HepG2 (cell line): ENCODE data around the gene PIM3. TPM values are rescaled to one million over a fixed set of nuclear protein-coding genes. Genes with fewer than 3 reads are reported as not detected.

Experiments
- ARNTL ChIP-seq: sonication (generic); formaldehyde crosslinking; IDR thresholded peaks from 2 replicates; pipeline ENCODE4 v1.4.0; 2020; ENCODE audit warnings: mild to moderate bottlenecking, missing genetic modification reagents
- BCL6 ChIP-seq: IDR thresholded peaks from 2 replicates; pipeline ENCODE4 v1.6.1; 2016; ENCODE audit warnings: missing genetic modification reagents, missing compliant biosample characterization
- FOSL2 ChIP-seq: sonication (generic); formaldehyde crosslinking; IDR thresholded peaks from 2 replicates; pipeline ENCODE4 v1.4.0; 2020; ENCODE audit warnings: missing genetic modification reagents
- HIVEP1 ChIP-seq: sonication (generic); formaldehyde crosslinking; IDR thresholded peaks from 2 replicates; pipeline ENCODE4 v1.4.0; 2020; ENCODE audit warnings: mild to moderate bottlenecking, missing genetic modification reagents
- JUND ChIP-seq: sonication (generic); formaldehyde crosslinking; IDR thresholded peaks from 2 replicates; pipeline ENCODE4 v1.8.0; 2022; ENCODE audit warnings: mild to moderate bottlenecking, missing genetic modification reagents
- KLF12 ChIP-seq: sonication (generic); formaldehyde crosslinking; IDR thresholded peaks from 2 replicates; pipeline ENCODE4 v1.4.0; 2020; ENCODE audit warnings: missing genetic modification reagents, borderline replicate concordance
- PAF1 ChIP-seq: IDR thresholded peaks from 2 replicates; pipeline ENCODE4 v1.6.1; 2016; ENCODE audit warnings: missing genetic modification reagents, missing compliant biosample characterization
- RBFOX2 ChIP-seq: fragments of 200-400 bp; formaldehyde crosslinking; IDR thresholded peaks from 2 replicates; pipeline ENCODE4 v1.6.1; 2017; ENCODE audit warnings: low read depth, mild to moderate bottlenecking, low read length
- RFX5 ChIP-seq: IDR thresholded peaks from 2 replicates; pipeline ENCODE4 v1.6.1; 2011; ENCODE audit warnings: low read depth, low read length, improper control_type of control experiment
- TARDBP ChIP-seq: sonication (generic); formaldehyde crosslinking; IDR thresholded peaks from 2 replicates; pipeline ENCODE4 v1.8.0; 2022; ENCODE audit warnings: mild to moderate bottlenecking, missing genetic modification reagents
- TCF12 ChIP-seq, 2 experiments: fragments of 450-650 bp in 1 of 2; sonication (generic) in 1 of 2; formaldehyde crosslinking in 1 of 2; IDR thresholded peaks; 2 replicates each; pipeline versions ENCODE4 v1.6.1 to v1.8.0; 2017 to 2022; ENCODE audit warnings: antibody characterized with exemption in 1 of 2, mild to moderate bottlenecking in 1 of 2, missing genetic modification reagents in 1 of 2, moderate library complexity in 1 of 2
- THAP11 ChIP-seq: IDR thresholded peaks from 2 replicates; pipeline ENCODE4 v1.6.1; 2016; ENCODE audit warnings: missing biosample characterization, missing genetic modification reagents
- ZKSCAN5 ChIP-seq: sonication (generic); formaldehyde crosslinking; IDR thresholded peaks from 2 replicates; pipeline ENCODE4 v1.5.1; 2020; ENCODE audit warnings: mild to moderate bottlenecking, missing genetic modification reagents
- ZNF430 ChIP-seq: sonication (generic); formaldehyde crosslinking; IDR thresholded peaks from 2 replicates; pipeline ENCODE4 v1.9.0; 2021; ENCODE audit warnings: mild to moderate bottlenecking, missing genetic modification reagents
- ZNF605 ChIP-seq: sonication (generic); formaldehyde crosslinking; IDR thresholded peaks from 2 replicates; pipeline ENCODE4 v1.8.0; 2022; ENCODE audit warnings: mild to moderate bottlenecking, missing genetic modification reagents
- ZNF737 ChIP-seq: sonication (generic); formaldehyde crosslinking; IDR thresholded peaks from 2 replicates; pipeline ENCODE4 v1.5.0; 2020; ENCODE audit warnings: missing genetic modification reagents, mild to moderate bottlenecking, borderline replicate concordance
- ZSCAN21 ChIP-seq: sonication (generic); formaldehyde crosslinking; IDR thresholded peaks from 2 replicates; pipeline ENCODE4 v1.8.0; 2022; ENCODE audit warnings: mild to moderate bottlenecking, missing genetic modification reagents, moderate library complexity, borderline replicate concordance
- ZSCAN29 ChIP-seq: sonication (generic); formaldehyde crosslinking; conservative IDR thresholded peaks from 2 replicates; pipeline ENCODE4 v1.4.0; 2020; ENCODE audit warnings: mild to moderate bottlenecking, missing genetic modification reagents
- polyA plus RNA-seq, 8 experiments: library from polyadenylated mRNA; depleted of rRNA in 3 of 8; stranded (reverse) in 7 of 8; unstranded in 1 of 8; fragments of >200 nt; fragmentation: Illumina TruSeq in 4 of 8; extraction: Trizol in 4 of 8; gene quantifications; 2 replicates each; pipeline versions ENCODE4 v1.2.1 to v1.2.3, GENCODE V29; 2011 to 2016; ENCODE audit warnings: low read depth in 4 of 8, missing spikeins in 1 of 8, mixed read lengths in 1 of 8; ENCODE audit not compliant: insufficient read depth in 1 of 8
- total RNA-seq, 5 experiments: library from RNA; depleted of rRNA; stranded (reverse); fragments of >200 nt; fragmentation: Illumina TruSeq; extraction: Trizol; gene quantifications; 2 replicates each; pipeline ENCODE4 v1.2.3, GENCODE V29; 2016; ENCODE audit warnings: low read depth in 1 of 5
- TF ChIP-seq, protein P1 (sequence below): IDR thresholded peaks from 2 replicates; pipeline ENCODE4 v1.6.1; 2016; ENCODE audit warnings: low read depth, missing genetic modification reagents, missing compliant biosample characterization
- TF ChIP-seq, protein P2 (sequence below): sonication (generic); formaldehyde crosslinking; IDR thresholded peaks from 2 replicates; pipeline ENCODE4 v1.5.0; 2020; ENCODE audit warnings: mild to moderate bottlenecking, missing genetic modification reagents
- TF ChIP-seq, protein P3 (sequence below): sonication (generic); formaldehyde crosslinking; IDR thresholded peaks from 2 replicates; pipeline ENCODE4 v1.8.0; 2022; ENCODE audit warnings: mild to moderate bottlenecking, missing genetic modification reagents, borderline replicate concordance
- TF ChIP-seq, protein P4 (sequence below): sonication (generic); formaldehyde crosslinking; IDR thresholded peaks from 2 replicates; pipeline ENCODE4 v1.4.0; 2020; ENCODE audit warnings: missing genetic modification reagents

PIM3 gene
- total and polyA plus RNA-seq, 2 of the 13 experiments (the other 11 are each of a cell fraction or from before 2014, with no cell fraction given): 21.6 to 31.2 TPM

DNA sequence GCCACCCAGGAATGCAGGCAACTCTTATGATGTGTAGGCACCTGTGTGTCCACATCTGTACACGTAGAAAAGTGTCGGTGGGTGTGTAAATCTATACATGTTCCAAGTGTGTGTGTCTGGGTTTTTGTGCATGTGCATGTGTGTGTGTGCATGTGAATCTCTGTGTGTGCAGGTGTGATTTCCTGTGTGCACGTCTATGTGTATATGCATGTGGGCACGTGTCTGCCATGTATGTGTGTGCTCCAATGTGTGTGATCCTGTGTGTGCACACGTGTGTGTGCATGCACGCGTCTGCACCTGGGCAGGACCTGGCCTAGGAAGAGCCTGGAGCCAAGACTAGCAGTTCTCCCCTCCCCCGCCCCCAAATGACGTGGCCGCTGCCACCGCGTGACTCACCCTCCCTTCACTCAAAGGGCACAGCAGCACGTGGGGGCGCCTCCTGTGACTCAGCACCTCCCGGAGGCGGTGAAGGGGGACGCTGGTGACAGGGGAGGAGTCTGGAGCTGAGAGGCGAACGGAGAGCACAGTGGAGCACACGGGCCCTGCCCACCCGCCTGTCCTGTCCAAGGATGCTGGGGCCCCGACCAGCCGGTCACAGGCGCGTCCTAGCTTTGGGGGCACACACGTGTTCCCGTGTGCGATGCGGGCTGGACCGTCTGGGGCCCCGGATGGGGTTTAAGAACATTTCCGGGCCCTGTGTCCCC is 10.1 kb downstream of the PIM3 start (continued):
- TF ChIP-seq, protein P1, sequence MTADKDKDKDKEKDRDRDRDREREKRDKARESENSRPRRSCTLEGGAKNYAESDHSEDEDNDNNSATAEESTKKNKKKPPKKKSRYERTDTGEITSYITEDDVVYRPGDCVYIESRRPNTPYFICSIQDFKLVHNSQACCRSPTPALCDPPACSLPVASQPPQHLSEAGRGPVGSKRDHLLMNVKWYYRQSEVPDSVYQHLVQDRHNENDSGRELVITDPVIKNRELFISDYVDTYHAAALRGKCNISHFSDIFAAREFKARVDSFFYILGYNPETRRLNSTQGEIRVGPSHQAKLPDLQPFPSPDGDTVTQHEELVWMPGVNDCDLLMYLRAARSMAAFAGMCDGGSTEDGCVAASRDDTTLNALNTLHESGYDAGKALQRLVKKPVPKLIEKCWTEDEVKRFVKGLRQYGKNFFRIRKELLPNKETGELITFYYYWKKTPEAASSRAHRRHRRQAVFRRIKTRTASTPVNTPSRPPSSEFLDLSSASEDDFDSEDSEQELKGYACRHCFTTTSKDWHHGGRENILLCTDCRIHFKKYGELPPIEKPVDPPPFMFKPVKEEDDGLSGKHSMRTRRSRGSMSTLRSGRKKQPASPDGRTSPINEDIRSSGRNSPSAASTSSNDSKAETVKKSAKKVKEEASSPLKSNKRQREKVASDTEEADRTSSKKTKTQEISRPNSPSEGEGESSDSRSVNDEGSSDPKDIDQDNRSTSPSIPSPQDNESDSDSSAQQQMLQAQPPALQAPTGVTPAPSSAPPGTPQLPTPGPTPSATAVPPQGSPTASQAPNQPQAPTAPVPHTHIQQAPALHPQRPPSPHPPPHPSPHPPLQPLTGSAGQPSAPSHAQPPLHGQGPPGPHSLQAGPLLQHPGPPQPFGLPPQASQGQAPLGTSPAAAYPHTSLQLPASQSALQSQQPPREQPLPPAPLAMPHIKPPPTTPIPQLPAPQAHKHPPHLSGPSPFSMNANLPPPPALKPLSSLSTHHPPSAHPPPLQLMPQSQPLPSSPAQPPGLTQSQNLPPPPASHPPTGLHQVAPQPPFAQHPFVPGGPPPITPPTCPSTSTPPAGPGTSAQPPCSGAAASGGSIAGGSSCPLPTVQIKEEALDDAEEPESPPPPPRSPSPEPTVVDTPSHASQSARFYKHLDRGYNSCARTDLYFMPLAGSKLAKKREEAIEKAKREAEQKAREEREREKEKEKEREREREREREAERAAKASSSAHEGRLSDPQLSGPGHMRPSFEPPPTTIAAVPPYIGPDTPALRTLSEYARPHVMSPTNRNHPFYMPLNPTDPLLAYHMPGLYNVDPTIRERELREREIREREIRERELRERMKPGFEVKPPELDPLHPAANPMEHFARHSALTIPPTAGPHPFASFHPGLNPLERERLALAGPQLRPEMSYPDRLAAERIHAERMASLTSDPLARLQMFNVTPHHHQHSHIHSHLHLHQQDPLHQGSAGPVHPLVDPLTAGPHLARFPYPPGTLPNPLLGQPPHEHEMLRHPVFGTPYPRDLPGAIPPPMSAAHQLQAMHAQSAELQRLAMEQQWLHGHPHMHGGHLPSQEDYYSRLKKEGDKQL: peak; percentile 55; the same call in 1 of the 2 replicates
- TF ChIP-seq ZSCAN29 (peak; percentile 76; the same call in 1 of the 2 replicates), HIVEP1 (peak; percentile 96), JUND (peak; percentile 98), BCL6 (CRISPR knock-in tag) (peak; percentile 74), TCF12 (IDR thresholded peaks at IDR 0.05) (no peak), TCF12 (CRISPR knock-in tag; IDR thresholded peaks at IDR 0.05) (no peak), ZNF605 (CRISPR knock-in tag) (0 out of 2 replicates have a peak, but pooled peaks have one; percentile 55), PAF1 (no peak), THAP11 (CRISPR knock-in tag) (peak; percentile 72), ZNF737 (CRISPR knock-in tag) (no peak), FOSL2 (CRISPR knock-in tag) (peak; percentile 100), TARDBP (CRISPR knock-in tag) (peak; percentile 83; the same call in 1 of the 2 replicates), ZSCAN21 (CRISPR knock-in tag) (peak; percentile 73; the same call in 1 of the 2 replicates), ZNF430 (peak; percentile 50; the same call in 1 of the 2 replicates), KLF12 (CRISPR knock-in tag) (peak; percentile 58; the same call in 1 of the 2 replicates), ARNTL (CRISPR knock-in tag) (peak; percentile 99), RFX5 (no peak), RBFOX2 (peak; percentile 87), ZKSCAN5 (CRISPR knock-in tag) (no peak)
- TF ChIP-seq, protein P2, sequence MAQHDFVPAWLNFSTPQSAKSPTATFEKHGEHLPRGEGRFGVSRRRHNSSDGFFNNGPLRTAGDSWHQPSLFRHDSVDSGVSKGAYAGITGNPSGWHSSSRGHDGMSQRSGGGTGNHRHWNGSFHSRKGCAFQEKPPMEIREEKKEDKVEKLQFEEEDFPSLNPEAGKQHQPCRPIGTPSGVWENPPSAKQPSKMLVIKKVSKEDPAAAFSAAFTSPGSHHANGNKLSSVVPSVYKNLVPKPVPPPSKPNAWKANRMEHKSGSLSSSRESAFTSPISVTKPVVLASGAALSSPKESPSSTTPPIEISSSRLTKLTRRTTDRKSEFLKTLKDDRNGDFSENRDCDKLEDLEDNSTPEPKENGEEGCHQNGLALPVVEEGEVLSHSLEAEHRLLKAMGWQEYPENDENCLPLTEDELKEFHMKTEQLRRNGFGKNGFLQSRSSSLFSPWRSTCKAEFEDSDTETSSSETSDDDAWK (CRISPR knock-in tag): no peak
- TF ChIP-seq, protein P3, sequence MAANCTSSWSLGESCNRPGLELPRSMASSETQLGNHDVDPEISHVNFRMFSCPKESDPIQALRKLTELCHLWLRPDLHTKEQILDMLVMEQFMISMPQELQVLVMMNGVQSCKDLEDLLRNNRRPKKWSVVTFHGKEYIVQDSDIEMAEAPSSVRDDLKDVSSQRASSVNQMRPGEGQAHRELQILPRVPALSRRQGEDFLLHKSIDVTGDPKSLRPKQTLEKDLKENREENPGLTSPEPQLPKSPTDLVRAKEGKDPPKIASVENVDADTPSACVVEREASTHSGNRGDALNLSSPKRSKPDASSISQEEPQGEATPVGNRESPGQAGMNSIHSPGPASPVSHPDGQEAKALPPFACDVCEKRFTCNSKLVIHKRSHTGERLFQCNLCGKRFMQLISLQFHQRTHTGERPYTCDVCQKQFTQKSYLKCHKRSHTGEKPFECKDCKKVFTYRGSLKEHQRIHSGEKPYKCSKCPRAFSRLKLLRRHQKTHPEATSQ (CRISPR knock-in tag): no peak
- TF ChIP-seq, protein P4, sequence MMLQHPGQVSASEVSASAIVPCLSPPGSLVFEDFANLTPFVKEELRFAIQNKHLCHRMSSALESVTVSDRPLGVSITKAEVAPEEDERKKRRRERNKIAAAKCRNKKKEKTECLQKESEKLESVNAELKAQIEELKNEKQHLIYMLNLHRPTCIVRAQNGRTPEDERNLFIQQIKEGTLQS (CRISPR knock-in tag): peak; percentile 97
